HG03039 (cell line): ENCODE results near the gene ANKMY1.
"Not testable (repeated sequence)": the region's sequence is repeated elsewhere in the genome, so short reads cannot be mapped to it uniquely, and the experiment has no call there.

Experiments used
- ATAC-seq: cut with Tn5 transposase; IDR thresholded peaks from one replicate; pipeline ENCODE4 v1.9.1; 2021; ENCODE audit warnings: mild to moderate bottlenecking, moderate library complexity; ENCODE audit not compliant: unreplicated experiment

Gene ANKMY1

GRCh38 chr2:240569523-240569997 is 11.8 kb upstream of the ANKMY1 start:
- ATAC-seq = no peak

DNA sequence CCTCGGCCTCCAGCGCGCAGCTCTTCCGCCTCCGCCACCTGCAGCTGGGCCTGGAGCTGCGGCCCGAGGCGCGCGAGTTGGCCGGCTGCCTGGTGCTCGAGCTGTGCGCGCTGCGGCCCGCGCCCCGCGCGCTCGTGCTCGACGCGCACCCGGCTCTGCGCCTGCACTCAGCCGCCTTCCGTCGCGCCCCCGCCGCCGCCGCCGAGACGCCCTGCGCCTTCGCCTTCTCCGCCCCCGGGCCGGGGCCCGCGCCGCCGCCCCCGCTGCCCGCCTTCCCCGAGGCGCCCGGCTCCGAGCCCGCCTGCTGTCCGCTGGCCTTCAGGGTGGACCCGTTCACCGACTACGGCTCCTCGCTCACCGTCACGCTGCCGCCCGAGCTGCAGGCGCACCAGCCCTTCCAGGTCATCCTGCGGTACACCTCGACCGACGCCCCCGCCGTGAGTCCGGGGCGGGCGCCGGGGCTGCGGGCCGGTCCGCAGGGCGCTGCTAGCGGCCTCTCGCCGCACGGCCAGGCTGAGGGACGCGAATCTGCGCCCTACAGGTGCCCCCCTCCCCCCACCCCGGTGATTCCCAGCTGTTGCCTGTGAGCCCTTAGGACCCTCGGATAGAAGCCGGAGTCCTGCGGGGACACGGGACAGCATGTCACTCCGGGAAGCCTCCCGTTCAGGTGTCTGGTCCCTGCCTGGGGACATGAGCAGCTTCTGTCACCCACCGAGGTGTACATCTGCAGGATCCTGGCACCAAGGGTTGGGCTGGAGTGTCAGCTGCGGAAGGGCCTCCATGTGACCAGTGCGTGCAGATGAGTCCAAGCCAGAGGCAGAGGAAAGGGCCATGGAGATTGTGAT is 11.1 kb upstream of the ANKMY1 start:
- peak; percentile 22 for ATAC-seq

GRCh38 chr2:240567872-240568677 is 10.3 kb upstream of the ANKMY1 start, which contains the start of gene RNPEPL1:
RNPEPL1 (plus strand) TSS chr2:240568484; CDS start chr2:240568587, 103 bp downstream.
- peak; percentile 31 for ATAC-seq

- no peak for ATAC-seq
Measured at GRCh38 chr2:240567137-240567871, 9.5 kb upstream of the ANKMY1 start.

DNA sequence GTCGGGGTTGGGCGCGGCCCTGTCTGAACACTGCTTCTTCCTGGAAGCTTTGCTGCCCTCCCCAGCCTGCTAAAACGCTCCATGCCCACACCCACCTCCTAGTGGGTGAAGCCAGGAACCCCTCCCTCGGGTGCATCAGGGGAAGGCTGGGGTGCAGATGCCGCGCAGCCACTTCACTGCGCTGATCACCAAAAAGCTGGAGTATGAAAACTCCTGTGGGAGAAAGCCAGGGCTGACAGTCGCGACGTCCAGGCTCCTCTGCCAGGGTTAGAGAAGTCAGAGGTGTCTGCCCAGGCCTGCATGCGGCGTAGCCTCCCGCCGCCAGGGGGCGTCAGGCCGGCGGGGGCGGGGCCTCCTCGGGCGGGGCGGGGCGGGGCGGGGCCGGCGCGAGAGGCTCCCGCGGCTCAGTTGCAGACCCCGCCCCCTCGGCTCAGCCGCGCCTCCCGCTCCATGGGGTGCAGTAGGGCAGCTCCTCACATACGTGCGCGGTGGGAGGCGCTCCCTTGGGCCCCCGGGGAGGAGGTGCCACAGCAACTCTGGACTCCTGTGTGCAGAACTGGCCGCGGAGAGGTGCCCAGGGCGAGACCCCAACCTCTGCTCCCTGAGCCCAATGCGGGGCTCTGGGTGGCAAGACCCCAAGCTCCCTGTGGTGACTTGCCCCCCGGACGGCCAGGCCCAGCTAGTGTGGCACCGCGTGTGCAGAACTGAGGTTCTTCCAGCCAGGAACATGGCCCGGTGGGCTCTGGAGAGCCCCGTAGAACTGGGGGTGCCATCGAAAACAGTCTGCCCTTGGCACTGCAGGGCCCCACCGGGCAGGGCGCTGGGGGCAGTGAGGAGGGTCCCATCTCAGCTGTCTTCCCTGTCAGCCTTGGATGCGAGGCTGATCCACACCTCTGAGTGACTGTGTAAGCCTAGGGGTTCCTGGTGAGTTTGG is 8.7 kb upstream of the ANKMY1 start:
- peak; percentile 33 for ATAC-seq

GRCh38 chr2:240565333-240566202 is 7.8 kb upstream of the ANKMY1 start:
- ATAC-seq = peak; percentile 22

- ATAC-seq = no peak
Measured at GRCh38 chr2:240564561-240565332, 7.0 kb upstream of the ANKMY1 start.

GRCh38 chr2:240563951-240564560 is 6.3 kb upstream of the ANKMY1 start:
- ATAC-seq = no peak

DNA sequence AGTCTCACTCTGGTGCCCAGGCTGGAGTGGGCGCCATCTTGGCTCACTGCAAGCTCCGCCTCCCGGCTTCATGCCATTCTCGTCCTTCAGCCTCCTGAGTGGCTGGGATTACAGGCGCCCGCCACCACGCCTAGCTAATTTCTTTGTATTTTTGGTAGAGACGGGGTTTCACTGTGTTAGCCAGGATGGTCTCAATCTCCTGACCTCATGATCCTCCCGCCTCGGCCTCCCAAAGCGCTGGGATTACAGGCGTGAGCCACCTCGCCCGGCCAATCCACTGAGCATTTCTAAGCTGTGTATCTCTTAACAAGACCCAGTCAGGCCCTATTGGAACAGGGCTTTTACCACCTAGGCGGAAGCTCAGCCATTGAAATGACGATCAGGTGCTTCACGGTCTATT is 5.4 kb upstream of the ANKMY1 start:
- ATAC-seq = not testable (repeated sequence)

- no peak for ATAC-seq
Measured at GRCh38 chr2:240561325-240561971, 3.7 kb upstream of the ANKMY1 start.

DNA sequence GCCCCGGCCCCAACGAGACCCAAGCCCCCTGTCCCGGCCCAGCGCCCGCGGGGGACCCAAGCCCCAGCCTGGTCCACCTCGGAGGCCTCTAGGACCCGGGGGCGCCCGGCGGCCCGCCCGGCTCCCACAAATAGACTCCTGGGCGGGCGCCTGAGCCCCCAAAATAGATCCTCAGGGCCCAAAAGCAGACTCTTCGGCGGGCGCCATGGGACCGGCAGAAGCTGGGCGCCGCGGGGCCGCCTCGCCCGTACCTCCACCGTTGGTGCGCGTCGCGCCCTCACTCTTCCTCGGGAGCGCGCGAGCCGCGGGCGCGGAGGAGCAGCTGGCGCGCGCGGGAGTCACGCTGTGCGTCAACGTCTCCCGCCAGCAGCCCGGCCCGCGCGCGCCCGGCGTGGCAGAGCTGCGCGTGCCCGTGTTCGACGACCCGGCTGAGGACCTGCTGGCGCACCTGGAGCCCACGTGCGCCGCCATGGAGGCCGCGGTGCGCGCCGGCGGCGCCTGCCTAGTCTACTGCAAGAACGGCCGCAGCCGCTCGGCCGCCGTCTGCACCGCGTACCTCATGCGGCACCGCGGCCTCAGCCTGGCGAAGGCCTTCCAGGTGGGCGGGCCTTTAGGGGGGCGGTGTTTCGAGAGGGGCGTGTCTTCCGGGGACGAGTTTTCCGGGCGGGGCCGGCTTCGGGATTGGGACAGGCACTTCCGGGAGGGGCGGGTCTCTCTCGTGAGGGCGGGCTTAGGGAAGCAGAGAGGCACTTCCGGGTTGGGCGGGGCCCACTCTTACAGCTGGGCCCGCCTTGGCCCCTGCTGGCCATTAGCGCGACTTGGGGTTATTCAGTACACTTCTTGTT is 2.9 kb upstream of the ANKMY1 start:
- ATAC-seq = peak; percentile 48

GRCh38 chr2:240560084-240560479 is 2.3 kb upstream of the ANKMY1 start, which contains the start of gene DUSP28:
DUSP28 (plus strand) TSS chr2:240560357; CDS start chr2:240560685, 328 bp downstream.
- peak; percentile 53 for ATAC-seq

- no peak for ATAC-seq
Measured at GRCh38 chr2:240559286-240559685, 1.5 kb upstream of the ANKMY1 start.

- ATAC-seq = no peak
Measured at GRCh38 chr2:240558236-240558761, 511 bp upstream of the ANKMY1 start.

- no peak for ATAC-seq
Measured at GRCh38 chr2:240557101-240557751, 562 bp downstream of the ANKMY1 start.
